RWPE1 (cell line): ENCODE measurements around the gene MAP4K2.

Source experiments
- CTCF ChIA-PET: fragments of 350-600 bp; sonication (Branson Sonifier 250); formaldehyde crosslinking; extraction: SDS; loops from one replicate; lab custom pipeline; 2021; lab: Yijun Ruan, JAX
- POLR2A ChIA-PET: fragments of 400-600 bp; formaldehyde crosslinking; extraction: SDS; loops from one replicate; lab custom pipeline; 2020; ENCODE audit warnings: antibody characterized with exemption; ENCODE audit not compliant: low non-redundant PET; lab: Yijun Ruan, JAX
- DNase-seq: peaks from one replicate; pipeline ENCODE4 v3.0.0; 2012; ENCODE audit warnings: low spot score
- H3K27ac ChIP-seq: fragments of 450-650 bp; 2 replicates; pipeline ENCODE4 v1.5.1; 2017
- CTCF ChIP-seq: fragments of 450-650 bp; conservative IDR thresholded peaks from 2 replicates; pipeline ENCODE4 v1.5.1; 2017; ENCODE audit warnings: low read depth, mild to moderate bottlenecking

Gene MAP4K2

GRCh38 chr11:64814712-64815187, 11.7 kb upstream of the MAP4K2 start:
- H3K27ac ChIP-seq, result no peak overlapping the region
- DNase-seq, result no peak
- ChIA-PET CTCF (no interaction called here), POLR2A (no interaction called here)
- TF ChIP-seq CTCF, result no peak

GRCh38 chr11:64813826-64814225, 10.8 kb upstream of the MAP4K2 start:
- no peak for DNase-seq
- H3K27ac ChIP-seq, result no peak overlapping the region
- POLR2A ChIA-PET, result no interaction called here
- no peak for TF ChIP-seq CTCF
- CTCF ChIA-PET, result no interaction called here

GRCh38 chr11:64810891-64811272, 7.9 kb upstream of the MAP4K2 start:
- DNase-seq, result no peak
- H3K27ac ChIP-seq, result peak overlapping the region; percentile 80
- TF ChIP-seq CTCF, result no peak
- ChIA-PET POLR2A (no interaction called here), CTCF (interaction anchor here (0.7 kb wide), 2 partner anchors 29 to 70 kb away, joined by 3 to 6 read pairs; no protein-coding TSS in a partner anchor)

GRCh38 chr11:64810271-64810890, 7.4 kb upstream of the MAP4K2 start, which contains the start of gene MEN1:
Gene MEN1, minus strand, starts transcription at chr11:64810551. Its CDS starts 442 bp downstream, at chr11:64810109.
- TF ChIP-seq CTCF, result no peak
- peak; percentile 94 for DNase-seq
- ChIA-PET POLR2A (no interaction called here), CTCF (interaction anchor here (0.7 to 0.8 kb wide), 3 partner anchors 28 to 71 kb away, joined by 3 to 6 read pairs (median 3); no protein-coding TSS in a partner anchor)
- H3K27ac ChIP-seq, result peak within 1 kb of the TSS; percentile 80

GRCh38 chr11:64809781-64810241, 6.8 kb upstream of the MAP4K2 start:
- ChIA-PET POLR2A (no interaction called here), CTCF (interaction anchor here (0.6 to 0.8 kb wide), 2 partner anchors 10 to 34 kb away, joined by 3 read pairs; no protein-coding TSS in a partner anchor)
- peak; percentile 69 for DNase-seq
- TF ChIP-seq CTCF, result no peak
- H3K27ac ChIP-seq, result peak overlapping the region; percentile 80

GRCh38 chr11:64805481-64805880, 2.5 kb upstream of the MAP4K2 start:
- no peak for TF ChIP-seq CTCF
- POLR2A ChIA-PET, result no interaction called here
- DNase-seq, result no peak
- H3K27ac ChIP-seq, result peak overlapping the region; percentile 89
- CTCF ChIA-PET, result no interaction called here
